Activated naive CD8-positive, alpha-beta T cell treated with anti-CD3 and anti-CD28 coated beads for 36 hours (primary cell): Measurements from ENCODE around the gene PCYT2. TPM values are rescaled to one million over a fixed set of nuclear protein-coding genes. Genes with fewer than 3 reads are reported as not detected.
"Not testable (repeated sequence)": the region's sequence is repeated elsewhere in the genome, so short reads cannot be mapped to it uniquely, and the experiment has no call there.

Experiments used
- DNase-seq: peaks from one replicate; pipeline ENCODE4 v3.0.0; 2021
- H3K27ac Mint-ChIP-seq: one replicate; pipeline ENCODE4 v1.8.0; 2022; ENCODE audit warnings: mild to moderate bottlenecking, moderate library complexity, mixed read lengths
- H3K27me3 Mint-ChIP-seq: one replicate; pipeline ENCODE4 v1.8.0; 2022; ENCODE audit warnings: mild to moderate bottlenecking, mixed read lengths
- H3K36me3 Mint-ChIP-seq: one replicate; pipeline ENCODE4 v1.8.0; 2021; ENCODE audit warnings: mild to moderate bottlenecking, mixed read lengths
- H3K4me1 Mint-ChIP-seq: one replicate; pipeline ENCODE4 v1.8.0; 2021; ENCODE audit warnings: mixed read lengths
- H3K4me3 Mint-ChIP-seq: one replicate; pipeline ENCODE4 v1.8.0; 2022; ENCODE audit warnings: mild to moderate bottlenecking, moderate library complexity, mixed read lengths
- H3K9me3 Mint-ChIP-seq: one replicate; pipeline ENCODE4 v1.8.0; 2022; ENCODE audit warnings: mixed read lengths
- total RNA-seq, 2 experiments: library from RNA; stranded (reverse); gene quantifications; one replicate each; pipeline ENCODE4 v1.2.3, GENCODE V29; 2021

Gene PCYT2
- total RNA-seq, 2 experiments from 2014 or later: 20.8 to 21.4 TPM

- Mint-ChIP-seq H3K27me3 (peaks cover 5% of the 10 kb centered on the region), H3K36me3 (peaks cover 7% of the 10 kb centered on the region), H3K27ac (peak overlapping the region; percentile 16), H3K4me3 (peak overlapping the region; percentile 34), H3K4me1 (peaks cover 15% of the 10 kb centered on the region), H3K9me3 (no peaks in the 10 kb centered on the region)
- DNase-seq: no peak
These were observed 13.6 kb upstream of the PCYT2 start for GRCh38 chr17:81924557-81925532.

GRCh38 chr17:81923302-81924260, 12.4 kb upstream of the PCYT2 start:
- H3K9me3 Mint-ChIP-seq: no peaks in the 10 kb centered on the region
- no peaks in the 10 kb centered on the region for H3K27me3 Mint-ChIP-seq
- peak overlapping the region; percentile 8 for H3K27ac Mint-ChIP-seq
- peaks cover 7% of the 10 kb centered on the region for H3K36me3 Mint-ChIP-seq
- H3K4me3 Mint-ChIP-seq: no peak overlapping the region
- no peak for DNase-seq
- H3K4me1 Mint-ChIP-seq: peaks cover 16% of the 10 kb centered on the region

- DNase-seq: no peak
- H3K27ac Mint-ChIP-seq: no peak overlapping the region
- H3K4me1 Mint-ChIP-seq: peaks cover 18% of the 10 kb centered on the region
- no peak overlapping the region for H3K4me3 Mint-ChIP-seq
- no peaks in the 10 kb centered on the region for H3K27me3 Mint-ChIP-seq
- peaks cover 7% of the 10 kb centered on the region for H3K36me3 Mint-ChIP-seq
- H3K9me3 Mint-ChIP-seq: no peaks in the 10 kb centered on the region
These were observed 11.5 kb upstream of the PCYT2 start for GRCh38 chr17:81922566-81923301.

GRCh38 chr17:81921996-81922565, 10.9 kb upstream of the PCYT2 start:
- Mint-ChIP-seq H3K27ac (no peak overlapping the region), H3K4me1 (peaks cover 20% of the 10 kb centered on the region)

GRCh38 chr17:81921537-81921862, 10.3 kb upstream of the PCYT2 start:
- H3K27me3 Mint-ChIP-seq: no peaks in the 10 kb centered on the region
- H3K27ac Mint-ChIP-seq: no peak overlapping the region
- DNase-seq: no peak
- H3K4me3 Mint-ChIP-seq: no peak overlapping the region
- H3K4me1 Mint-ChIP-seq: peaks cover 23% of the 10 kb centered on the region
- no peaks in the 10 kb centered on the region for H3K9me3 Mint-ChIP-seq
- H3K36me3 Mint-ChIP-seq: peaks cover 10% of the 10 kb centered on the region

More at GRCh38 chr17:81921996-81922565, 10.9 kb upstream of the PCYT2 start:
- H3K27me3 Mint-ChIP-seq: no peaks in the 10 kb centered on the region
- peaks cover 7% of the 10 kb centered on the region for H3K36me3 Mint-ChIP-seq
- no peak overlapping the region for H3K4me3 Mint-ChIP-seq
- no peak for DNase-seq
- no peaks in the 10 kb centered on the region for H3K9me3 Mint-ChIP-seq

- DNase-seq: no peak
- Mint-ChIP-seq H3K4me3 (no peak overlapping the region), H3K27ac (peak overlapping the region; percentile 4), H3K4me1 (peaks cover 20% of the 10 kb centered on the region), H3K36me3 (peaks cover 10% of the 10 kb centered on the region), H3K27me3 (no peaks in the 10 kb centered on the region), H3K9me3 (no peaks in the 10 kb centered on the region)
These were observed 9.7 kb upstream of the PCYT2 start for GRCh38 chr17:81920612-81921536.

- H3K4me1 Mint-ChIP-seq: peaks cover 18% of the 10 kb centered on the region
- H3K27me3 Mint-ChIP-seq: no peaks in the 10 kb centered on the region
- DNase-seq: no peak
- H3K4me3 Mint-ChIP-seq: no peak overlapping the region
- no peaks in the 10 kb centered on the region for H3K9me3 Mint-ChIP-seq
- H3K36me3 Mint-ChIP-seq: peaks cover 10% of the 10 kb centered on the region
- H3K27ac Mint-ChIP-seq: peak overlapping the region; percentile 42
These were observed 7.8 kb upstream of the PCYT2 start for GRCh38 chr17:81918832-81919545.

GRCh38 chr17:81918333-81918669, 7.1 kb upstream of the PCYT2 start:
- Mint-ChIP-seq H3K36me3 (peaks cover 12% of the 10 kb centered on the region), H3K27ac (peak overlapping the region; percentile 45), H3K4me1 (peaks cover 18% of the 10 kb centered on the region), H3K4me3 (peak overlapping the region; percentile 88)
- not testable (repeated sequence) for H3K27me3 Mint-ChIP-seq, DNase-seq, H3K9me3 Mint-ChIP-seq

- Mint-ChIP-seq H3K27me3 (no peaks in the 10 kb centered on the region), H3K4me3 (peak within 1 kb of the TSS; percentile 88), H3K27ac (peak within 1 kb of the TSS; percentile 75), H3K36me3 (peaks cover 15% of the 10 kb centered on the region), H3K9me3 (no peaks in the 10 kb centered on the region), H3K4me1 (peaks cover 18% of the 10 kb centered on the region)
- DNase-seq: peak; percentile 82
These were observed 6.5 kb upstream of the PCYT2 start, which contains the start of gene SIRT7 for GRCh38 chr17:81917565-81918332. Gene SIRT7, minus strand, starts transcription at chr17:81918176. Its CDS starts 45 bp downstream, at chr17:81918131.

GRCh38 chr17:81916234-81917001, 5.2 kb upstream of the PCYT2 start:
- no peaks in the 10 kb centered on the region for H3K27me3 Mint-ChIP-seq
- H3K4me1 Mint-ChIP-seq: peaks cover 18% of the 10 kb centered on the region
- DNase-seq: no peak
- H3K27ac Mint-ChIP-seq: no peak overlapping the region
- peaks cover 13% of the 10 kb centered on the region for H3K36me3 Mint-ChIP-seq
- peak overlapping the region; percentile 82 for H3K4me3 Mint-ChIP-seq
- no peaks in the 10 kb centered on the region for H3K9me3 Mint-ChIP-seq

- no peak overlapping the region for H3K4me3 Mint-ChIP-seq
These were observed 4.1 kb upstream of the PCYT2 start for GRCh38 chr17:81915331-81915730.

More at GRCh38 chr17:81915331-81915730, 4.1 kb upstream of the PCYT2 start:
- Mint-ChIP-seq H3K36me3 (peaks cover 8% of the 10 kb centered on the region), H3K4me1 (peaks cover 21% of the 10 kb centered on the region), H3K9me3 (no peaks in the 10 kb centered on the region), H3K27me3 (no peaks in the 10 kb centered on the region), H3K27ac (no peak overlapping the region)
- DNase-seq: no peak
